Activated CD8-positive, alpha-beta memory T cell treated with anti-CD3 and anti-CD28 coated beads for 24 hours (primary cell): Measurements from ENCODE around the gene SLTM.
"Not testable (repeated sequence)": the region's sequence is repeated elsewhere in the genome, so short reads cannot be mapped to it uniquely, and the experiment has no call there.

Experiments
- DNase-seq: peaks from one replicate; pipeline ENCODE4 v3.0.0-alpha.2; 2020

The SLTM gene

GRCh38 chr15:58933281-58934113, at the start of gene SLTM:
Gene SLTM, minus strand, starts transcription at chr15:58933679. Its CDS starts 114 bp downstream, at chr15:58933565.
- peak; percentile 96 for DNase-seq

- no peak for DNase-seq
Observed at GRCh38 chr15:58983261-58983660, 49.8 kb upstream of the SLTM start.

- no peak for DNase-seq
Observed at GRCh38 chr15:58981808-58982475, 48.5 kb upstream of the SLTM start.

- no peak for DNase-seq
Observed at GRCh38 chr15:58980351-58980939, 47.0 kb upstream of the SLTM start.

- DNase-seq = no peak
Observed at GRCh38 chr15:58977887-58978286, 44.4 kb upstream of the SLTM start.

GRCh38 chr15:58967479-58967878, 34.0 kb upstream of the SLTM start:
- no peak for DNase-seq

GRCh38 chr15:58966698-58967097, 33.2 kb upstream of the SLTM start:
- DNase-seq = no peak

GRCh38 chr15:58962662-58963565, 29.4 kb upstream of the SLTM start:
- DNase-seq = no peak

GRCh38 chr15:58962136-58962535, 28.7 kb upstream of the SLTM start:
- no peak for DNase-seq

- no peak for DNase-seq
Observed at GRCh38 chr15:58958811-58959210, 25.3 kb upstream of the SLTM start.

- DNase-seq = peak; percentile 71
Observed at GRCh38 chr15:58957101-58957973, 23.9 kb upstream of the SLTM start.

- DNase-seq = no peak
Observed at GRCh38 chr15:58952751-58953150, 19.3 kb upstream of the SLTM start.

- DNase-seq = no peak
Observed at GRCh38 chr15:58951388-58952007, 18.0 kb upstream of the SLTM start.

- DNase-seq = no peak
Observed at GRCh38 chr15:58947179-58947578, 13.7 kb upstream of the SLTM start.

GRCh38 chr15:58934974-58935373, 1.5 kb upstream of the SLTM start:
- not testable (repeated sequence) for DNase-seq

- DNase-seq = no peak
Observed at GRCh38 chr15:58934521-58934920, 1.0 kb upstream of the SLTM start.

- DNase-seq = no peak
Observed at GRCh38 chr15:58934114-58934447, 602 bp upstream of the SLTM start.

- DNase-seq = no peak
Observed at GRCh38 chr15:58932710-58933280, 684 bp downstream of the SLTM start.

- DNase-seq = no peak
Observed at GRCh38 chr15:58931987-58932588, 1.4 kb downstream of the SLTM start.

GRCh38 chr15:58929891-58930416, 3.5 kb downstream of the SLTM start:
- DNase-seq = no peak
